SH-SY5Y (cell line): ENCODE results near the gene MYBPC2.

Experiments
- GATA2 ChIP-seq: IDR thresholded peaks from 2 replicates; pipeline ENCODE4 v1.6.1; 2011; ENCODE audit warnings: mild to moderate bottlenecking, low read depth, low read length
- GATA3 ChIP-seq: IDR thresholded peaks from 2 replicates; pipeline ENCODE4 v1.6.1; 2011; ENCODE audit warnings: low read depth, mild to moderate bottlenecking, low read length, moderate library complexity

- TF ChIP-seq GATA2 (no peak), GATA3 (no peak)
Observed at GRCh38 chr19:50500753-50501151, 68.1 kb downstream of the MYBPC2 start.
